ENCODE measurements around the gene FYB1.
A peak's percentile ranks its signal among the peaks of the same experiment; 100 is the strongest.
"Not testable (repeated sequence)": the region's sequence is repeated elsewhere in the genome, so short reads cannot be mapped to it uniquely, and the experiment has no call there.

The FYB1 gene

GRCh38 chr5:39226558-39226957 is 7.2 kb upstream of the FYB1 start:
- DNase-seq: no peak

DNA sequence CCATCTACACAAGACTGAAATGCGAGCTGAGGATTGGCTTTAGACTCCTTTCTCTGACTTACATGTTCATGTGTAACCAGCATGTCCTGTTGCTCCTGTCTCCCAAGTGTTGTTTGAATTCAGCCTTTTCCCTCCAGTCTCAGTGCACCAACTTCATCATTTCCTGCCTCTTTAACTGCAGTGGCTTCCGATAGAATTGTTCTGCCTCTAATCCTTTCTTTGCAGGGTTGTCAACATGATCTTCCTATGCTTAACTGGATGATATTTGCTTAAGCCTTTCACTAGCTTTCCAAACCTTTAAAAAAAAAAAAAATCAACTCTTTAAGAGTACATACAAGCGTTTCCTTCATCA is 6.7 kb upstream of the FYB1 start:
- DNase-seq: no peak

GRCh38 chr5:39225405-39226099 is 6.2 kb upstream of the FYB1 start:
- no peak for DNase-seq

DNA sequence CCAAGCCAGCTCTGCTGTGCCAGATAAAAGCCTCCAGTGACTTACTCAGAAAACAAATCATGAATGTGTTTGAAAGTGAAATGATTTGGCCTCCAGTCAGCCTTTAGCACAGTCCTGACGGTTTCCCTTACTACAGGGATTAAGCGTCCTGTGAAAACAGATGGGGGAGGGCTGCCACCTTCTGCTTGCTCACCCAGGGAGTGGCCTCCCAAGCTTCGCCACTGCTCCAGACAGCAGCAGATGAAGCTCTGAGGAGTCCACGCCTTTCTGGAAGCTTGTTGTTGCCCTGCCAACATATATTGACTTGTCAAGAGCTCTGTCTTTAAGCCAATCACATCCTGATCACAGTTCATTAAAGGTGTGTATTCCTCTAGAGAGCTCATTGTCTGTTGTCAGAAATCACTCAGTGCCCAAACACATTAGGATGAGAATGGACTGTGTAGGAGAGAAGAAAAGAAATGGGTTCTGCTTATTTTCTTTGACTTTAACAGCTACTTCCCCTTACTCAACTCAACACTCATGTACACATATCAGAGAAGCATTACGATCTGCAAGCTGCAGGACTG is 4.9 kb upstream of the FYB1 start:
- no peak for DNase-seq

DNA sequence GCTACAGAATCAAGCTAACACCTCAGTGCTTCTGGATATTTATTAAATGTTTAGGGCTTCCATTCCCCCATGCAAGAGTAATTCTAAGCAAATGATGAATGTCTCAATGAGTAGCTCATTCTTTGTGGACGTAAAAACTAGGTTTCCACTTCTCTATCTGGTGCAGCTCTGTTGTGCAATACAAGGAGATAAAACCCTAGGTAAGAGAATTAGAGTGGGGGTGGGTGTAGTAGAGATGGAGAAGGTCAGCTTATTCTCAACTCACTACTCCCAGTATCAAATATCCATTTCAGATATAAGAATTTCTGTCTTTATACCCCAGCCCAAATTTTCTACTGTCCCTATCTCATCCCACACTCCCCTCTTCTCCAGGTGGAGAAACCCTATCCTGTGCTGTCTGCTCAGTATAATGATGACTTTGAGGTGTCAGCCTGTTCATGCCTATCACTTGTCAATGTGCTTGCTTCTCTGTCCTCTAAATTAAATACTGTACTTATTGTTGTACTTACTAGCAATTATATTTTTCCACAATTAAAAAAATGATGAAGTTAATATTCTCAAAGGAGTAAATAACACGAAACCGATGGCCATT is 4.3 kb upstream of the FYB1 start:
- no peak for DNase-seq

DNA sequence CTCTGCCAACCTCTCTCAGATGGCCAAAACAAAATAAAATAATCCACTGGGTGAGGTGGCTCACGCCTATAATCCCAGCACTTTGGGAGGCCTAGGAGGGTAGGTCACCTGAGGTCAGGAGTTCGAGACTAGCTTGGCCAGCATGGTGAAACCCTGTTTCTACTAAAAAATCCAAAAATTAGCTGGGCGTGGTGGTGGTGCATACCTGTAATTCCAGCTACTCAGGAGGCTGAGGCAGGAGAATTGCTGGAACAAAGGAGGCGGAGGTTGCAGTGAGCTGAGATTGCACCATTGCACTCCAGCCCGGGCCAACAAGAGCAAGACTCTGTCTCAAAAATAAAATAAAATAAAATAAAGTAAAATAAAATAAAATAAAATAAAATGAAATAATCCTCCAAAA is 2.3 kb upstream of the FYB1 start:
- not testable (repeated sequence) for DNase-seq

DNA sequence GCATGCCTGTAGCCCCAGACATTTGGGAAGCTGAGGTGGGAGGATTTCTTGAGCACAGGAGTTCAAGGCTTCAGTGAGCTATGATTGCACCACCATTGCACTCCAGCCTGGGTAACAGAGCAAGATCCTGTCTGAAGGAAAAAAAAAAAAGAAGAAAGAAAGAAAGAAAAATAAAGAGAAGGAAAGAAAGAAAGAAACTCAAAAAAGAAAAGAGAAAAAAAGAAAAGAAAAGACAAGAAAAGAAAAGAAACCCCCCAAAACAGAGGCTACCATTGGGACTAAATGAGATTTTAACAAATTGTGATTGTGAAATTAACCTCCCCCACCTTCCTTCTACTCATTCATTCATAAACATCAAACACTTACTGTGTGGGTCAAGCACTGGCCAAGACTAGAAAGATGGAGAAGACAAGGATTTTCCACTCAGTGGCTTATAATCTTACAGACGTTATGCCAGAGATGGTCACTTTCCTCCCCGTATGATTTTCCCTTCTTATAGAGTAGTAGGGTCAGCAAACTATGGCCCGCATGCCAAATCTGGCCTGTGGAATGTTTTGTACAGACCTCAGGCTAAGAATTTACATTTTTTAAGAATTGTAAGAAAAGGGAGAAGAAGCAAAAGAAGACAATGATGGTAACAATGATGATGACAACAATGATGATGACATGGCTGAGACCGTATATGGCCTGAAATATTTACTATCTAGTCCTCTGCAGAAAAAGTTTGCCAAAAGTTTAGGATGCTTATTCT is 1.1 kb upstream of the FYB1 start:
- no peak for DNase-seq

DNA sequence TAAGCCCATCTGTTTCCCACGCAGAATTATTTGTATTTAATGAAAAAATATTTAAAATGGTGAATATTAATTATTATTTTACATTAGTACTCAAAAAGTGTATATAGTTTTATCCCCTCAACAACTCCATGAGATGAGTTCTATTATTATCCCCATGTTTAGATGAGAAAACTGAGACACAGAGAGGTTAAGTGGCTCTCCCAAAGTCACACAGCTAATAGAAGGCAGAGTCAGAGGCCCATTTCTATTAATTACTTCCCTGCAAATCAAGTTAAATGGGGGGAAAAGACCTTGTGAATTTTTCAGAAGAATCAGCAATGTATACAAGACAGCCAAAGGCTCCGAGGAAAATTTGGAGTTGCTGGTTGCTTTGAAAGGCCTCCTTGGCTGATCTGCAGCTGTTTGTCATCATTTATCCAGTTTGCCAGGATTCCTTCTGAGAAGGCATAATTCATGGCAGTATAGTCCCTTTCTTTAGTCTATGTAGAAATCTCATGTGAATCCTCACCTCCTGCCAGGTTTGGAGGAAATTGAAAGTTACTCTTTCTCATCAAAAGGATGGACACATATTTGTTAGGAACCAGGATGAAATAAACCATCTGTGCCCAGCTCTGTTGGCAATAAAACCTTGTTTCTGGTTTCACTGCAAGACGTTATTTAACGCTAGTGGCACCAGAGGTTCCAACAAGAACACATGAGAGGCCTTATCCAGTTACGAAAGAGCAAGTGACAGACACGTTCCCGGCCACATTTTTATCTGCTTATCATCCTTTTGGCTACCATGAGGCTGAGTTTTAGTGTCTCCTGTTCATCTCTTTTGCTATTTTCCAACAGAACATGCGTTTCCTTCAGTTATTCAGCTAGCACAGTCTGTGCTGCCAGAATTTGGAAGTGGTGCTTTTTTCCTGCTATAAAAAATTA is 621 bp downstream of the FYB1 start:
- no peak for DNase-seq

DNA sequence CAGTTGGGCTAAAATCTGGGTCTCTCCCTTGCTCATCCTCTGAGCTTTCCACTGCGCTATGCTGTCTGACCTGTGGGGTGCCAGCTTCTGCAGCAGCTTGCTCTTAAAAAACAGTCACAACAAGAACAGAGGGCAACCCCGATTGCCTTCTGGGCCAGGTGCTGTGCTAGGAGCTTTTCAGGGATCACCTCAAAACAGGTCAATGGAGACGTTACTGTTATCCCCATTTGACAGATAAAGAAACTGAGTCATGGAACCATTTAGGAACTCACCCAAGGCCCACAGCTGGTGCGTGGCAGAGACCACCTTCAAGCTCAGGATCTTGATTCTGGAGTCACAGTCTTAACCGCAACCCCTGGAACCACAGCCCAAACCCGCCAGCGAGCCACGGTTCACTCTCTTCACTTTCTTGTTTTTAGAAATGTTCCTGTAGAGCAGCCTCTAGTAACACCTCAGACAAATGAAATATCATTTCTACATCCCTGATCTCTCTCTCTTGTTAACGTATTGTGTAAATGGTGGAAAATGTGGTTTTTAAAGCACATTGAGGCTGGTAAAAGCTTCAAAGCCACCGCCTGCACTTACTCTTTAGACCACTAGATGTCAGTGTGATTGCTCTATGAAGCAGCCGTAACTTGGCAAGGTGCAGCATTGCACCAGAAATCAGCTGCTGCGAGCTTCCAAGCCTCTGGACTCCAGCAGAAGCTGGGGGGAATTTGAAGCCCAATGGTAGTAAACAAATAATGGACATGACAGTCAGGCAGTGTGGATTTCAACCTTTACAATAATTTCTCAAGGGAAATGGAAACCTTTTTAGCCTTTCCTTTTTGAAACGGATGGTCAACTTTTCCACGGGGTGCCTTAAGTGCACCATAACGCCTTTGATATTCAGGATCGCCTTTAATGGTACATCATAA is 1.7 kb downstream of the FYB1 start:
- peak; percentile 73 for DNase-seq

- no peak for DNase-seq
These were observed 2.7 kb downstream of the FYB1 start for GRCh38 chr5:39216631-39217030.

DNA sequence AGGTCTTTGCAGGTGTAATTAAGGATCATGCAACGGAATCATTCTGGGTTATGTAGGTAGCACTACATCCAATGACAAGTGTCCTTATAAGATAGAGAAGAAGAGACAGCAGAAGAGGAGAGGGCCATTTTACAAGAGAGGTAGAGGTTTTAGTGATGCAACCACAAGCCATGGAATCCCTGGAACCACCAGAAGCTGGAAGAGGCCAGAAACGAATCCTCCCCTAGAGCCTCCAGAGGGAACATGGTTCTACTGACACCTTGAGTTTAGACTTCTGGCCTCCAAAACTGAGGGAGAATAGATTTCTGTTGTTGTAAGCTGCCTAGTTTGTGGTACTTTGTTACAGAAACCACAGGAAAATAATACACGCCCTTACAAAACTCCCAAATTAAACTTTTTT is 3.5 kb downstream of the FYB1 start:
- DNase-seq: no peak

DNA sequence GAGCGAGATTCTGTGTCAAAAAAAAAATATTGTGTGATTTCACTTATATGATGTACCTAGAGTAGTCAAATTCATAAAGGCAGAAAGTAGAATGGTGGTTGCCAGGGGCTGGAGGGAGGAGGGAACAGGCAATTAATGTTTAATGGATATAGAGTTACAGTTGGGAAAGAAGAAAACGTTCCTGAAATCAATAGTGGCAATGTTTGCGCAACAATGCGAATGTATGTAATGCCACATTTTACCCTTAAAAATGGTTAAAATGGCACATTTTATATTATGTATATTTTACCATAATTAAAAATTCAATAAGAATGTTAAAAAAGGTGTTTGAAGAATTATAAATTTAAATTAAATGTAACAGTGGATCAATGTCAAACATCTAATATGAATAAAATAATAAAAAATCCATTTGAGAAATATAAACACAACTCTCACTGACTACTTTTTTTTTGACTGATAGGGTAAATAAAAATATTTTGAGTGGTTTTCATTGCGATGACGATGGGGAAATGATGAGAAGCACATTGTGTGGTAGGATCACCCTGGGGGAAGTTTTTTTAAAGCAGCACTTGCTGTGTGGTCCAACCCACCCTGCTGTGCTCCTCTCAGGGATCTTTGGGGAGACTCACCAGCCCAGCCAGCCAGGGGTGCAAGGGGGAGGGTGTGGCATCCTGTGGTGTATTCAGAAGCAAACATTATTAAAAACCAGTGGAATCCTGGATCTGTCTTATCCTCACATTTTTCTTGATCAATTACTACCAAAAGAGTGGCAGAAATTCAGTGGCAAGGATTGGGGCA is 4.3 kb downstream of the FYB1 start:
- no peak for DNase-seq

DNA sequence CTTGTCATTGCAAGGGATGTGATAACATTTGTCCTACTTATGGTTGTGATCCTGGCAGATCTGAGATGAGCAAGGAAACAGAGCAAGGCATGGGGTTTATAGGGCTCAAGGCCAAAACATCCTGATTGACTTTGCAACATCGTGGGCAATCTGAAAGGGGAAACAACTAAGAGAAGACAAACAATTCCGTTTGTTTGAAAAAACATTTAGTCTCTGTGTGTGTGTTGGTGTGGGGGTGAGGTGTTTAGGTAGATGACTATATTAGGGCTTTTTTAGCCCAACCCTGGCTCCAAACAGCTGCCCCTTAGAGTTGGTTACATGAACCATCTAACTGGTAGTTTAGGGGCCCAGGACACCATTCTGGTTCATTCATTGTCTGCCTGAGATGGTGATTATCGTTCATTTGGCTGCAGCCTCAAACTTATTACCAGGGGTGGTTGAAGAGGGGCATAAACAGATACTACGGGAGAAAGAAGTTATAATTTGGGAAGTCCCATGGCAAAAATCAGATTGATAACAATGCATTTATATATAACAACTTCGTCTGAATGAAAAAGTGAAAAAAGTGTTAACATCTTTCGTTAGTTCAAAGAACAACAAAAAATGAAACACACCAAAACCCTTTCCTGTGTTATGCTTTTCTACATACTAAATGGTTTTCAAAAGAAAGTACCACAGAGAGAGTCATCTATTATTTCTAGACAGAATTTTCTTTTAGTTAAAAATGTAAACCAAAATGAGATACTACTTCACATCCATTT is 5.7 kb downstream of the FYB1 start:
- DNase-seq: no peak

DNA sequence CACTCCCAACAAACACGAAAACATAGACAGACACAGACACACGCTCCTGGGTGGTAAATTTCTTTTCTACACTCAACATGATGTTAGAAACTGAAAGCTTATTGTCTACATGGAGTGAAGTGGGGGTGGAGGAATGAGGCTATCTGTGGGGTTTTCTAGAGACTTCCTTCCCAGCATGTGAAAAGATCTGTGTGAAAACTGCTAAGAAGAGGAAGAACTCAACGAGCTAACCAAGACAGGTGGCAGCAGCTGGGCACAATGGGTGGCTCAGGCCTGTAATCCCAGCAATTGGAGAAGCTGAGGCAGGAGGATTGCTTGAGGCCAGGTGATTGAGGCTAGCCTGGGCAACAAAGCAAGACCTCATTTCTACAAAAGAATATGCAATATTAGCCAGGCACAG is 7.6 kb downstream of the FYB1 start:
- no peak for DNase-seq

DNA sequence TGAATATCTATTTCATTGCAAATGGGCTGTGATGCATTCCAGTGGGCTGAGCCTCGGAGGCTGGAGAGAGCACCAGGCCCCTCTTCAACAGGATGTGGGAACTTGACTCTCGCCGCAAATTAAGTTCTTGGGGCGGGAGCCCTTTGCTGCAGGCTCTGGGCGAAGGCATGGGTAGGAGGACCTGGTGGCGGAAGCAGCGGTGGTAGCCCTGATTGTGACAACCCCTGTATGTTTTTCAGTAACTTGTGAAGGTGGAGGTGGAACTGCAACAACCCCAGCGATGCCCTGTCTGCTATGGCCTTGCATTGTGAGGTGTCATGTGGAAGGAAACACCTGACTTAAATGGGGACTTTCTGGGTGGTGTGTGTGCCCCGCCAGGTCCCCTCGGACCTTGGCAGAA is 9.4 kb downstream of the FYB1 start:
- DNase-seq: peak; percentile 40

DNA sequence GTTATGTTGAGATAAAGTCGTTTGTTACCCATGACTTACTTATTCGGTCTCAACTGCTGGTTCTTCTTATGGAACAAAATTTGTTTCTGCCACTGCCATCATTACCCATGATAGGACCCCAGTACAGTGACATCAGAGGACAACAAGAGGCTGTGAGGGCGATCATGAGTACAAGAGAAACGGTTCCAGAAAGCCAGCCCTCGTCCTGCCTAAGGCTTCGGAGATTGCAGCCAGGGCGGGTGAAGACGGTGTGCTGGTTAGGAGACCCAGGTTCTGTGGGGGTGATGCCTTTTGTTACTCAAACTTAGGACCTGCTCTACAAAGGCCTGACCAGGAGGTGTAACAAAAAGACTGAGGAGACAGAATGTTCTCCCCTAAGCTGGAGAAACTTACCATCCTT is 10.9 kb downstream of the FYB1 start:
- DNase-seq: no peak

DNA sequence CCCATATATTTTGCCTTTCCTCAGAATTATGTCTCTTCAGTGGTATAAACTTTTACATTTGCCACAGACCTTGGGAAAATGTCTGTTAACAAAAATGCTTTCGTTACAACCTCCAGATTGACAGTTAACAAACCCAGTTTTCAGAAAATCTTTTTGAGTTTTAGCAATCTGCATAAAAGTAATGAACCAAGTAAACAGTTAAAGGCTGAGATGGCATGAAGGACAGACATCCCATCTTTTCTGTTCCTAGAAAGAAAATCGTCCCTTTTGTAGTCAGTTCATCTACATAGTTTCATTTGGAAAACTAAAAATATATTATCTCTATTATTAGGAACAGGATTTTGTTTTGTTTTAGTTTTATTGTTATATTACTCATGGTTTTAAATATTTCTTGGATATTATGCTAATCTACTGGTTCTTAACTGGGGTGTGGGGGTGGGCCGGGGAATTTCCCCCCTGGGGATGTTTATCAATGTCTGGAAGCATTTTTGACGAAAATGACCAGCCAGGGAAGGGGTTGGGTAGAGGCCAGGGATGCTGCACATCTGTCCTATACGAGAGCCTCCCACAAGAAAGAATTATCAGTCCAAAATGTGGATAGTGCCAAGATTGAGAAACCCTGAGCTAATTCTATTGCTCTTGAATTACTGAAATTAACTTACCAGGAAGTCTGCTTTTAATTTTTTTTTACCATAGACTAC is 11.9 kb downstream of the FYB1 start:
- DNase-seq: no peak

DNA sequence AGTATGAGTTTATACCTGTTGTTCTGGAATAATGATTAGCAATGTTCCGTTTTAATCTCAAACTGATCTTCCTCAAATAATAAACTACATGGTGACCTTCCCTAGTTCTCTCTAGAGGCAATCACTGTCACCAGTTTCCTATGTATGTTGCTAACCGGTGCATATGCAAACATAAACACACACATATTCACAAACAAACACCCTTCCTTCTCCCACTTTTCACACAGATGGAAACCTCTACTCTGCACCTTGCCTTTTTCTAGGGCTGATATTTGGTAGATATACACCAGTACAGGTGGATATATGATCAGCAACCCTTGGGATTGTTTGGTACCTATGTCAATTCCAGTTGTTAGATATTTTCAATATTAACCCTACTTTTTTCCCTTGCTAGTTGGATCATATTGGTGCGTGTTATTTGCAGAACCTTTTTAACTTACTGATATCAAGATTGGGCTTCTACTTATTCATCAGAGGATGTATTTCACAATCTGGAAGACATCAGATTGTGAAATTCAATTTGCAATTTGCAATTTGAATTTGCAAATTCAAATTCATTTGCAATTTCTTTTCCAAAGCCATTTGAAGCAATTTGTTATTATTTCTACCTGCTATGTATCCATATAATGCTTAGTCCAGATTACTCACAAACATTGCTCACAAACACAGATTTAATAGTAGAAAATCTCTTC is 12.6 kb downstream of the FYB1 start:
- DNase-seq: no peak

DNA sequence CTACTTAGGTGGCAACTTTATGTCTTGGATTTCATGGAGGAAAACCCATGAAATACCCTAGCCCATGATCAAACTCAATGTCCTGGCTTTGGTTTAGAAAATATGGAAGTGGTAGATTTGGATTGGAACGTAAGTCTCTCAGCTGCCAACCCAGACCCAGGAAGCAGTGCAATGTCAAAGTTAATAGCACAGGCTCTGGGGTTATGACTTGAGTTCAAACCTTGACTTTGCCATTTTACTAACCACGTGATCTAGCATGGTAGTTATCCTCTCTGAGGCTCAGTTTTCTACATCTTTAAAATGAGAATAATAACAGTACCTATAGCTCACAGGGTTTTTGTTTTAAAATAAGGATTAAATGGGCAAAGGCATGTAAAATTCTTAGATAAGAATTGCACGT is 13.8 kb downstream of the FYB1 start:
- DNase-seq: no peak

Data from activated T-cell treated with anti-CD3 and anti-CD28 coated beads for 4 hours (primary cell).